ENCODE measurements around the gene PEA15.

Gene PEA15

DNA sequence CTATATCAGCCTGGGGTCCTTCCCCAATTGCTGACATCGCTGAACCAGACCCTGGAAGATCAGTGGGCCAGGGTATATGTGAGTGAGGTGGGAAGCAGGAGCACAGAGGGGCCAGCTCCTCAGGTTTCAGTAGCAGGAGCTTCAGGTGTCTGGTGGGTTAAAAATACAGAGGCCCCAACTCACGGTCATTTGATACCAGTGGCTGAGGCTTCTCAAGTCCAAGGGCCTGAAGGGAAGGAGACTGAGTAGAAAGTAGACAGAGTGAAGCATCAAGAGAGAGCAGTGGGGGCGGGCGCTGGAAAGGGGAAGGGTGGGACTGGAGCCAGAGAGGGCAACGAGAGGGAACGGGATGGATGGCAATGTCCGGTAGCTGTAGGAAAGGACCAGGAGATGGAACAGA, 16.8 kb upstream of the PEA15 start:
- no peak for DNase-seq (ENCODE audit: low read depth)
- H3K4me3 ChIP-seq (replicated peaks; ENCODE audit: low read depth, low read length): no peak overlapping the region
- TF ChIP-seq, protein P1, sequence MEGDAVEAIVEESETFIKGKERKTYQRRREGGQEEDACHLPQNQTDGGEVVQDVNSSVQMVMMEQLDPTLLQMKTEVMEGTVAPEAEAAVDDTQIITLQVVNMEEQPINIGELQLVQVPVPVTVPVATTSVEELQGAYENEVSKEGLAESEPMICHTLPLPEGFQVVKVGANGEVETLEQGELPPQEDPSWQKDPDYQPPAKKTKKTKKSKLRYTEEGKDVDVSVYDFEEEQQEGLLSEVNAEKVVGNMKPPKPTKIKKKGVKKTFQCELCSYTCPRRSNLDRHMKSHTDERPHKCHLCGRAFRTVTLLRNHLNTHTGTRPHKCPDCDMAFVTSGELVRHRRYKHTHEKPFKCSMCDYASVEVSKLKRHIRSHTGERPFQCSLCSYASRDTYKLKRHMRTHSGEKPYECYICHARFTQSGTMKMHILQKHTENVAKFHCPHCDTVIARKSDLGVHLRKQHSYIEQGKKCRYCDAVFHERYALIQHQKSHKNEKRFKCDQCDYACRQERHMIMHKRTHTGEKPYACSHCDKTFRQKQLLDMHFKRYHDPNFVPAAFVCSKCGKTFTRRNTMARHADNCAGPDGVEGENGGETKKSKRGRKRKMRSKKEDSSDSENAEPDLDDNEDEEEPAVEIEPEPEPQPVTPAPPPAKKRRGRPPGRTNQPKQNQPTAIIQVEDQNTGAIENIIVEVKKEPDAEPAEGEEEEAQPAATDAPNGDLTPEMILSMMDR (IDR thresholded peaks at IDR 0.05; ENCODE audit: low read length, missing control alignments): no peak

- peak; percentile 57 for DNase-seq (ENCODE audit: low read depth)
- no peak within 1 kb of the TSS for H3K4me3 ChIP-seq (replicated peaks; ENCODE audit: low read depth, low read length)
- TF ChIP-seq, protein P1 (IDR thresholded peaks at IDR 0.05; ENCODE audit: low read length, missing control alignments): no peak
These were observed 15.2 kb upstream of the PEA15 start, which contains the start of gene CASQ1 for GRCh38 chr1:160189649-160190625. CASQ1 (plus strand) TSS chr1:160190575; CDS start chr1:160190752, 177 bp downstream.

DNA sequence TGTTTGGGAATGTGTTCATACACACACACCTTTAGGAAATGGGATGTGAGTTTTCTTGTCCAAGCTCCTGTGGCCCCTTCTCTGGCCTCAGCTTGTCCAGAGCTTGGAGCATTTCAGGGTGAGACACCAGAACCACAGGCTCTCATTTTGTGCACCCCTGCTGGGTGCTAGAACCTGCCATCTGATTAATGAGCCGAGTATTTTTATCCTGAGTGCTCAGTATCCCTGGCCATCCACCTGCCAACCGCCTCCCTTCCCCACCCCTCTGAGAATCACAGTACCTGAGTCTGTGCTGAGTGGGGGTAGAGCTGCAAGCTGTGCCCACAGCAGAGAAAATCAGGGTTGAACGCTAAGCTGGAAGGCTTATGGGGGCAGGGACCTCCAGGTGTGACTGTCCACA, 13.4 kb upstream of the PEA15 start:
- DNase-seq (ENCODE audit: low read depth): no peak
- H3K4me3 ChIP-seq (replicated peaks; ENCODE audit: low read depth, low read length): no peak overlapping the region
- TF ChIP-seq, protein P1 (IDR thresholded peaks at IDR 0.05; ENCODE audit: low read length, missing control alignments): no peak

DNA sequence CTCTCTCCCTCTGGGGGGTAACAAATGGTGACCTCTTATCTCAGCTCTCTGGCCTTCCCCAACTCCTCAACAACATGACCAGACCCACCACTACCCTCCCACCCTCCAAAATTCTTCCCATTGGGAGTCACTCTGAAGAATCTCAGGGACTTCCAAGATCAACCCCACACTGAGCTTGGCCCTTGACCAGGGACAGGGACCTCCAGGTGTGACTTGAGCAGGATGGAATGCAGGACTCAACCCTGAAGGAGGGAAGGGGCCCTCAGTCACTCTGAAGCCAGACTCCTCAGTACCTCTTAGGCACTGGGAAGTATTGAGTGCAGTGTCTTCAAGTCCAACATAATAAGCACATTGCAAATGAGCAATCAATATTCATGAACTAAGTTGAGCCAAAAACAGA, 12.9 kb upstream of the PEA15 start:
- DNase-seq (ENCODE audit: low read depth): no peak
- H3K4me3 ChIP-seq (replicated peaks; ENCODE audit: low read depth, low read length): no peak overlapping the region
- TF ChIP-seq, protein P1 (IDR thresholded peaks at IDR 0.05; ENCODE audit: low read length, missing control alignments): no peak

GRCh38 chr1:160193091-160193819, 11.9 kb upstream of the PEA15 start:
- no peak overlapping the region for H3K4me3 ChIP-seq (replicated peaks; ENCODE audit: low read depth, low read length)
- peak; percentile 87 for DNase-seq (ENCODE audit: low read depth)
- TF ChIP-seq, protein P1 (IDR thresholded peaks at IDR 0.05; ENCODE audit: low read length, missing control alignments): peak; percentile 95

DNA sequence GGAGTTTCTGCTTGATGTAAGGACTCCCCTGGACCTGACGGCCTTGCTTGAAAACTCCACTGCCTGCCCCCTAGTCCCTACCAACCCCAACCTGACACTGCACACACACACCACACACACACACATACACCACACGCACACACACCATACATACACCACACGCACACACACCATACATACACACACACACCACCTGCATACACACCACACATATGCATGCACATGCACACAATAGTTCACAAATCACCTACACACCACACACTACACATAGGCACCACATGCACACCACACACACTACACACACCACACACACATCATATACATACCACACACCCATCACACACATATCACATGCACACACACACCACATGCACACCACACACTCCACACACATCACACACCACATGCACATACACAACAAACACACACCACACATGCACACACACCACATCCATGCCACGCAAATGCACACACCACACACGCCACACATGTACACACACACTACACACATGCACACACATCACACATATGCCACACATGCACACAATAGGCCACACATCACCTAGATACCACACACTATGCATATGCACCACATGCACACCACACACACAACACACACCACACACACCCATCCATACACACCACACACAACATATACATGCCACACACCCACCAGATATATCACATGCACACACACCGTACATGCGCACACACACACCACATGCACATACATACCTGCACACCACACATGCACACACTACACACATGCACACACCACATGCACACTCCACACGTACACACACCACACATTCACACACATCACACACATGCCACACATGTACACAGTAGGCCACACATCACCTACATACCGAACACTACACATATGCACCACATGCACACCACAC, 11.1 kb upstream of the PEA15 start:
- TF ChIP-seq, protein P1 (IDR thresholded peaks at IDR 0.05; ENCODE audit: low read length, missing control alignments): no peak
- DNase-seq (ENCODE audit: low read depth): no peak
- no peak overlapping the region for H3K4me3 ChIP-seq (replicated peaks; ENCODE audit: low read depth, low read length)
